Fibroblast of skin of right biceps (primary cell): Measurements from ENCODE around the gene CFAP73.

Source experiments
- DNase-seq: peaks from one replicate; pipeline ENCODE4 v3.0.0-alpha.2; 2013

Gene CFAP73

DNA sequence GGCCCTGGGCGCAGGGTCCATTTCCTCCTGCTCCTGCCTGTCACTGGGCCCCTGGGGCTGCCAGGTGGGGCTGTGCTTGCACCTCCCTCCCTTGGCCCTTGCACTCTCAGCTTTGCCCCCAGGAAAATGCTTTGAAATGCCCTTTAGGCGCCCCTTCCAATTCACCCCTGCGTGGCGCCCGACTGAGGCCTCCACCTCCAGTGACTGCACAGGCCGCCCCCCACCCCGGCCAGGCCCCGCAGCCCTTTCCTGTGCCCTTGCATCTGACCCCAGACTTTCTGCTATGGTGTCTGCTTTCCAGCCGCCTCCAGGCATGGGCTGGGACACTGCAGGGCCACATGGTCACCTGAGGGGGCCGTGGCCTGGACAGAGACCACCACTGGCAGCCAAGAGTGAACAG is 18.3 kb downstream of the CFAP73 start:
- DNase-seq, result no peak

DNA sequence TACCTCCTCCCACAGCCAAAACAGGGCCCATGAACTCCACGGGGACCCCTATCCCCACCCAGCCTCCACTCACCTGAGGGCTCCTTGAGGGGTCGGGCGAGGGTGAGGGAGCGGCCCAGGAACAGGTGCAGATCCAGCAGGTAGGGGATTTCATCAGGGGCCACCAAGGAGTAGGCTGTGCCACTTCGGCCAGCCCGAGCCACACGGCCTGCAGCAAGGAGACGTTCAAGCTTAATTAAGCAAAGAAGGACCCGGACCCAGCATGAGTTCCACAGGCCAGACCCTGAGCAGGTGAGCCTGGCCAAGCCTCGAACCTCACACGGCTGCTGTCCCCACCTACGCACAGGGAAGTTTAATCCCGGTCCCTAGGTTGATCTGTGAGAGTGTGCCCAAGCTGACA is 20.2 kb downstream of the CFAP73 start:
- no peak for DNase-seq

DNA sequence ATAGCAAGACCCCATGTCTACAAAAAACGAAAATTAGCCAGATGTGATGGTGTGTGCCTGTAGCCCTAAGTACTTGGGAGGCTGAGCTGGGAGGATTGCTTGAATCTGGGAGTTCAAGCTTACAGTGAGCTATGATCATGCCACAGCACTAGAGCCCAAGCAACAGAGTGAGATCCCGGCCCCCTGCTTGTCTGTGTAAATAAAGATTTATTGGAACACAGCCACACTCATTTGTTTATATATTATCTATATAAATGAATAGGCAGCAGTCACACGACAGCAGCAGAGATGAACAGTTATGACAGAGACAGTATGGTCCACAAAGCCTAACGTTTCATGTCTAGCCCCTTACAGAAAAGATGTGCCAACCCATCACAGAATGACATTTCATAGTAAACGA is 20.9 kb downstream of the CFAP73 start:
- DNase-seq, result no peak

DNA sequence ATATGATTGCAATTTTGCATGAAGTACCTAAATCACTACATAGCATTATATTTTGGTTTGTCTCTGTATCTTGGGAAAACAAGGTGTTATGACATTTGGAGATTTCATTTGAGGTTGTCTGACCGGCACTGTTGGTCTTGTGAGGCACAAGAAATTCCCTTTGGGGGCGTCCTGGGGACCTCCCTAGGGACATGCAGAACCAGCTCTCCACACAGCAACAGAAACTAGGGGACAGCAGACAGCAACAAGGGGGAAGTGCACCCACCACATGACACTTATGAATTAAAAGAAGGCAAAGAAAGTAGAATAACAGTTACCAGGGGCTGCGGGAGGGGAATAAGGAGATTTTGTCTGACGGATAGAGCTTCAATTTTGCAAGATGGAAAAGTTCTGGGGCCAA is 21.4 kb downstream of the CFAP73 start:
- DNase-seq, result no peak

DNA sequence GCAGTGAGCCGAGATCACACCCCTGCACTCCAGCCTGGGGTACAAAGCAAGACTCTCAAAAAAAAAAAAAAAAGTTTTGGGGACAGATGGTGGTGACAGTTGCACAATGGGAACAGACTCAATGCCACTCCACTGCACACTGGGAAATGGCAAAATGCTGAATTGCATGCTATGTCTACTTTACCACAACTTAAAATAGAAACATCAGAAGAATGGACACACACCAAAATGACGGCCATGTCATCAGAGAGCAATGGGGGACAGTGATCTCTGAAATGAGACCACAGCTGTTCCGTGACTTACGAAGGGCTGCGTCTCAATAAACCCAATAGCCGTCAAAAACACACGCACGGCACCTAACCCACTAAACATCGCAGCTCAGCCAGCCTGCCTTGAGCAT is 22.0 kb downstream of the CFAP73 start:
- DNase-seq, result no peak

GRCh38 chr12:113172185-113172584 is 22.7 kb downstream of the CFAP73 start:
- no peak for DNase-seq

DNA sequence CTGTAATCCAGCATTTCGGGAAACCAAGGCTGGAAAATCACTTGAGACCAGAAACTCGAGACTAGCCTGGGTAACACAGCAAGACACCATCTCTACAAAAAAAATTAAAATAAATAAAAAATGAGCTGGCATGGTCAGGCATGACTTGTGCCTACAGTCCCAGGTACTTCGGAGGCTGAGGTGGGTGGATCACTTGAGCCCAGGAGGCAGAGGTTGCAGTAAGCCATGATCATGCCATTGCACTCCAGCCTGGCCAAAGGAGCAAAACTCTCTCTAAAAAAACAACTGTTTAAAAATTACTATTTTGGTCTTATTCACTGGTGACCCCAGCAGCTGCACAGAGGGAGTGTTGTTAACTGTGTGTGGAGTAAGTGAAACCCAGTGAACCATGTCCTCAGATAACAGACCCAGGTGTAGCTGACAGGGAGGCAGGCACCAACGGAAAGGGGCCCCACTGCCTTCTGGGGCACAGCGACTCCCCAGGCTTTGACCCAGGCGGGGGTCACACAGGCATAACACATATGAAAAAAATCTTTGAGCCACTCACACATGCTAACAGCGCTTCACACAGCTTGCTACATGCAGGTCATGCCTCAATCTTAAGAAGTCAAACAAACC is 23.7 kb downstream of the CFAP73 start:
- DNase-seq, result no peak

DNA sequence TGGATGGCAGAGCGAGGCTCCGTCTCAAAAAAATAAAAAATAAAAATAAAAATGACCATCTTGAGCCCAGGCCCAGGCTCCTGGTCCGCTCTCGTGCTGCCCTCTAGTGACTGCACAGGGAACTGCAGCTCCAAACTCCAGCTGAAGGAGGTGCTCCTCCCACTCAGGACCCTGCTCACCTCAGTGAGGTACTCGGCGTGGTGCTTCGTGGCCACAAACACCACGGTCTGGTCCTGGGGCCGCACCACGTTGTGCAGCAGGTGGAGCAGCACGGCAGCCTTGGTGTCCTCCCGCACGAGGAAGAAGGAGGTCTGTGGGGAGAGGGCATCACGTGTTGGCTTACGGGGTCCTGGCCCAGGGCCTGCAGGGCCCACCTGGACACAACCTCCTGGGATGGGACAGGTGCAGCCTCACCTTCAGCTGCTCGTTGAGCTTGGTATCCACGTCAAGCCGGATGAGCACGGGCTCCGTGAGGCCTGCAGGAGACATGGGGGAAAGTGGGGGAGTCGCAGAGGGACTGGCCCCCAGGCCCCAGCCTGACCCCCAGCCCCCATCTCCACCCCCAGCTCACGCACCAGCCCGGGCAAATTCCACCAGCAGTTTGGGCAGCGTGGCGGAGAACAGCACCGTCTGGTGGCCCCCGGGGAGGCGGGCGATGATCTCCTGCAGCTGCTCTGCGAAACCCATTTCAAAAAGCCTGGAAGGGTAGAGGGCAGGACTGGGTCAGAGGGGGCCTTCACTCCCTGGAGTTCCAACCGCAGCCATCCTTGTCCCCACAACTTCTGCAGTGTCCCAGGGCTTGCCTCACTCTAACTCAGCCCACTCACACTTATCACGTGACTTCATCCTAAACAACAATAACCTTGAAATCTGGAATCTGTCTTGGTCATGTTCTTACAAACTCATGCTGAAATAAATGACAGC is 25.2 kb downstream of the CFAP73 start:
- DNase-seq, result peak; percentile 50

- no peak for DNase-seq
Measured at GRCh38 chr12:113179023-113179422, 29.5 kb downstream of the CFAP73 start.

- no peak for DNase-seq
Measured at GRCh38 chr12:113180333-113180732, 30.8 kb downstream of the CFAP73 start.

DNA sequence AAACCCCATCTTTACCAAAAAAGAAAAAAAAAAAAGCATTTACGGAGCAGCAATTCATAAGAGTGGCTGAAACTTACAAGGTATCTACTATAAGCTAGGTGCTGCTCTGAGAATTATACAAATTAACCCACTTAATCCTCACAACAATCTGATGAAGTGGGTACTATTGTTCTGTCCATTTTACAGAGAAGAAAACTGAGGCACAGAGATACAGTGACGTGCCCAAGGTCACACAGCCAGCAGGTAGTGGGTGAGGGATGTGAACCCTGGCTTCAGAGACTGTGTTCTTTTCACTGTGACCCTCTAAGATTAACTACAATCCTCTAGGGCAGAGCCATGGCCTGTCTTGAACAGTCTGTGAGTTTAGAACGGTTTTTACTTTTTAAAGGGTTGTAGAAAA is 32.5 kb downstream of the CFAP73 start:
- no peak for DNase-seq

GRCh38 chr12:113183030-113183589 is 33.6 kb downstream of the CFAP73 start:
- DNase-seq, result no peak

- DNase-seq, result no peak
Measured at GRCh38 chr12:113184098-113184899, 34.8 kb downstream of the CFAP73 start.

- DNase-seq, result peak; percentile 93
Measured at GRCh38 chr12:113184900-113185179, 35.3 kb downstream of the CFAP73 start.

GRCh38 chr12:113185180-113186032 is 35.9 kb downstream of the CFAP73 start, which contains the start of the genes DDX54 and RITA1:
DDX54 (minus strand) TSS chr12:113185478; CDS start chr12:113185451, 27 bp downstream.
RITA1 (plus strand) TSS chr12:113185721; CDS start chr12:113186747, 1,026 bp downstream.
- DNase-seq, result peak; percentile 77

DNA sequence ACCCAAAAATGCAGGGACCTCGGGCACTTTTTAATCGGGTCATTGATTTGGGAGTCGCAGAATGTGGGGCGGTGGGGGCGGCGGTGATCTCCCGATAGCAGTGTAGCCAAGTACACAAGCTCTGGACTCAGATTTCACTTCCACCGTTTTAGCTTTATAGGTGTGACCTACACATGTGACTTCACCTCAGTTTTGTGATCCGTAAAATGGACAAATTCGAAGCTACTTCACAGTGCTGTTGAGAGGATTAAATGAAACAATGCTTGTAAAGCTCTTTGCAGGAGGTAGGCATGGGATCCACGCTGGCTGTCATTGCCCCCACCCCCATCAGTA is 36.5 kb downstream of the CFAP73 start:
- peak; percentile 15 for DNase-seq

GRCh38 chr12:113186666-113187325 is 37.3 kb downstream of the CFAP73 start:
- no peak for DNase-seq

DNA sequence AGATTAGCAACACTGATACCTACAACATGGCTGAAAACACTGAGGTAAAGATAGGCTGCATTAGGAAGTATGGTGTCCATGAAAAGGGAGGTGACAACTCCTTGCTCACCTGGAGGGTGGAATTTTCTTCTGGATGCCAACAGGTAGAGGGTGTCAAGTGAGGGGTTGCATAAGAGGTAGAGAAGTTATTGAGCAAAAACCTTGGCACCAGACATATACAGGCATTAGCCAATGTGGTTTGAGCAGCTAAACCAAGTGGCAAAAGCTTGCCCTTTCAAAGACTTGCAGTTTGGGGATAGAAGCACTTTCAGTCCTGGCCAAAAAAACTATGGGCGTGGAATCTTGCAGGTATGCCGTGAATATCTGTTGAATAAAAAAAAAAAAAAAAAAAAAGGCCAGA is 39.8 kb downstream of the CFAP73 start:
- no peak for DNase-seq

DNA sequence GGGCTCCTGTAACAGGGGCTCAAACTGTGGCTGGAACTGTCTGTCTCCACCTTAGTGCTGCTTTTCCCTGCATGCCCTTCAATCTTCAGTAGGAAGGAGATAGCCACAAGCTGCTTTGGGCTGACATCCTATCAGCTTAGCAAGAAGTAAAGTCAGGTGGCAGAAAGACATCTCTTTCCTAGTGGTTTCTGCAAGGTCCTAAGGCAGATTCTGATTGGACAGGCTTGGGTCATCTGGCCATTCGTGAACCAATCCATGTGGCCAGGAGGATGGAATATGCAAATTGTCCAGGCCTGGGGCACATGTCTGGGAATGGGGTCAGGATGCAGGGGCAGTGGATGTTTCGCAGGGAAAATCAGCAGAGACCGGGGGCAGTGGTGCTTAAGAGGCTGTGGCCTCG is 41.2 kb downstream of the CFAP73 start:
- peak; percentile 25 for DNase-seq

DNA sequence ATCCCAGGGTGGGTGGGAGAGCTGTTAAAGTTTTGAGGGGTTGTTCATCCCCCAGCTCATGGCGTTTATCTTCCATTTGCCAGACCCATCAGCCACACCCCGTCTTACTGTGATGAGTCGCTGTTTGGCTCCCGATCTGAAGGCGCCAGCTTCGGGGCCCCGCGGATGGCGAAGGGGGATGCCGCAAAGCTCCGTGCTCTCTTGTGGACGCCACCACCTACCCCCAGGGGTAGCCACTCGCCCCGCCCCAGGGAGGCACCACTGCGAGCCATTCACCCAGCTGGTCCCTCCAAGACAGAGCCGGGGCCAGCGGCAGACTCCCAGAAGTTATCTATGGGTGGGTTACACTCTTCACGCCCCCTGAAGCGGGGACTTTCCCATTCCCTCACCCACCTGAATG is 41.7 kb downstream of the CFAP73 start:
- DNase-seq, result no peak

DNA sequence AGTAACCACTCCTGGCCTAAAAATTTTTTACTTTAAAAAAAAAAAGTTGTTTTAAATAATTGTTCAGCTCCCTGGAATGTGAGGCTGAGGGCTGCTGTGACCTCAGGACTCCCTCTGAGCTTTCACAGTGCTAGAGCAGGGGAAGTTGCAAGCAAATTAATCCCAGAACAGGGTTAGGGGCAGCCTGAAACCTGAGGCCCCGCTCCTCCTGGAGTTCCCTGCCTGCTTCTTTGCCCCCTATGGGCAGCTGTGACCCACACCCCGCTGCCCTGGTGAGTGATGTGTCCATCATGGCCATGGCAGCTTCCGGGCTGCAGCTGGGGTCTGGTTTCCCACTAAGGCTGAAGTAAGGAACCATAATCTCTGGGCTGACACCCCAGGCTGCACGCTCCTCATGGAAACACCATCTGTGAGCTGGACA is 45.5 kb downstream of the CFAP73 start:
- DNase-seq, result peak; percentile 87

- no peak for DNase-seq
Measured at GRCh38 chr12:113195598-113195997, 46.1 kb downstream of the CFAP73 start.
